K562 (cell line): Measurements from ENCODE around the gene GPR107.

Source experiments
- CREB1 ChIP-seq, 2 experiments: sonication (generic) in 1 of 2; formaldehyde crosslinking in 1 of 2; IDR thresholded peaks; 2 replicates each; pipeline versions ENCODE4 v1.6.1 to v1.8.0; 2012 to 2022; ENCODE audit warnings: inconsistent platforms in 1 of 2, mild to moderate bottlenecking in 1 of 2, missing genetic modification reagents in 1 of 2, moderate library complexity in 1 of 2
- PRPF4 ChIP-seq: fragments of 200-400 bp; formaldehyde crosslinking; IDR thresholded peaks from one replicate; pipeline ENCODE4 v1.6.1; 2017; ENCODE audit warnings: low read length, low read depth, mild to moderate bottlenecking; ENCODE audit not compliant: insufficient read depth, poor library complexity, severe bottlenecking
- ZNF239 ChIP-seq: fragments of 250-450 bp; sonication (Bioruptor Pico); IDR thresholded peaks from 2 replicates; pipeline ENCODE4 v1.4.0; 2020; ENCODE audit warnings: mild to moderate bottlenecking
- TF ChIP-seq, protein P1 (sequence below), 3 experiments: IDR thresholded peaks in 2 of 3; conservative IDR thresholded peaks in 1 of 3; 2 replicates each; pipeline ENCODE4 v1.5.1; 2011 to 2012; ENCODE audit warnings: low read length in 3 of 3, mild to moderate bottlenecking in 3 of 3, control low read depth in 2 of 3, improper control_type of control experiment in 1 of 3, inconsistent platforms in 1 of 3, low read depth in 1 of 3, mixed read lengths in 1 of 3, moderate library complexity in 1 of 3; ENCODE audit not compliant: insufficient read depth in 2 of 3
- TF ChIP-seq, protein P2 (sequence below), 3 experiments: fragments of 200-800 bp in 1 of 3; sonication (Bioruptor generic) in 1 of 3; sonication (generic) in 1 of 3; formaldehyde crosslinking in 1 of 3; IDR thresholded peaks; 2 replicates each; pipeline versions ENCODE4 v1.6.1 to v1.8.0; 2016 to 2022; ENCODE audit warnings: mild to moderate bottlenecking in 2 of 3, missing compliant biosample characterization in 2 of 3, missing genetic modification characterization in 2 of 3, missing genetic modification reagents in 1 of 3

DNA sequence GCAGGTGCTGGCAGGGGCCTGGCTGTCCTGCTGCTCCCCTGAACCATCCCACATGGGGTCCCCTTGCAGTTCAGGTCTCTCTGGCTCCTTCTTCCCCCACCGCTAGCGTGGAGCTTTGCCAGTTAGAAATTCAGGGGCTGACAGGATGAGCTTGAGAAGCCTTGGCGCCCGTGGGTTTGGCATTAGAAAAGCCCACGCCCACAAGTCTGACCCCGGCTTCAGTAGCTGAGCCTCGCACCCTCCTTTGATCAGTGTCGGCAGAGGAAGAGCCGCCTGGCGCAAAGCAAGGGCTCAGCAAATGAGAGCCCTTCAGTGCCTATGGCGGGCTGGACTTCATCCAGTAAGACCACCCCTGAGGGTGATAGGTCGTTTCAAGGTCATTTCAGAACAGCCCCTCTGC is 88.3 kb downstream of the GPR107 start:
- TF ChIP-seq, protein P1, sequence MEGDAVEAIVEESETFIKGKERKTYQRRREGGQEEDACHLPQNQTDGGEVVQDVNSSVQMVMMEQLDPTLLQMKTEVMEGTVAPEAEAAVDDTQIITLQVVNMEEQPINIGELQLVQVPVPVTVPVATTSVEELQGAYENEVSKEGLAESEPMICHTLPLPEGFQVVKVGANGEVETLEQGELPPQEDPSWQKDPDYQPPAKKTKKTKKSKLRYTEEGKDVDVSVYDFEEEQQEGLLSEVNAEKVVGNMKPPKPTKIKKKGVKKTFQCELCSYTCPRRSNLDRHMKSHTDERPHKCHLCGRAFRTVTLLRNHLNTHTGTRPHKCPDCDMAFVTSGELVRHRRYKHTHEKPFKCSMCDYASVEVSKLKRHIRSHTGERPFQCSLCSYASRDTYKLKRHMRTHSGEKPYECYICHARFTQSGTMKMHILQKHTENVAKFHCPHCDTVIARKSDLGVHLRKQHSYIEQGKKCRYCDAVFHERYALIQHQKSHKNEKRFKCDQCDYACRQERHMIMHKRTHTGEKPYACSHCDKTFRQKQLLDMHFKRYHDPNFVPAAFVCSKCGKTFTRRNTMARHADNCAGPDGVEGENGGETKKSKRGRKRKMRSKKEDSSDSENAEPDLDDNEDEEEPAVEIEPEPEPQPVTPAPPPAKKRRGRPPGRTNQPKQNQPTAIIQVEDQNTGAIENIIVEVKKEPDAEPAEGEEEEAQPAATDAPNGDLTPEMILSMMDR (IDR thresholded peaks at IDR 0.05 in 2 of 3, conservative IDR thresholded peaks at IDR 0.05 in 1 of 3; ENCODE audit: insufficient read depth in 2 of 3, low read depth in 1 of 3, low read length in 3 of 3), result no peak
- TF ChIP-seq PRPF4 (no peak), ZNF239 (CRISPR knock-in tag) (no peak), CREB1 (IDR thresholded peaks at IDR 0.05) (no peak), CREB1 (CRISPR knock-in tag; IDR thresholded peaks at IDR 0.05) (no peak)
- TF ChIP-seq, protein P2, sequence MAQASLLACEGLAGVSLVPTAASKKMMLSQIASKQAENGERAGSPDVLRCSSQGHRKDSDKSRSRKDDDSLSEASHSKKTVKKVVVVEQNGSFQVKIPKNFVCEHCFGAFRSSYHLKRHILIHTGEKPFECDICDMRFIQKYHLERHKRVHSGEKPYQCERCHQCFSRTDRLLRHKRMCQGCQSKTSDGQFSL (CRISPR knock-in tag; IDR thresholded peaks at IDR 0.05), result no peak
- TF ChIP-seq, protein P2 (tag; IDR thresholded peaks at IDR 0.05), result no peak
